Activated CD4-positive, alpha-beta T cell treated with anti-CD3 and anti-CD28 coated beads for 36 hours (primary cell): Measurements from ENCODE around the gene CIB1. TPM values are rescaled to one million over a fixed set of nuclear protein-coding genes. Genes with fewer than 3 reads are reported as not detected.
"Not testable (repeated sequence)": the region's sequence is repeated elsewhere in the genome, so short reads cannot be mapped to it uniquely, and the experiment has no call there.

Source experiments
- ATAC-seq: fragments of 200-7000 bp; cut with Tn5 transposase; one replicate; pipeline ENCODE4 v1.10.0; 2021; ENCODE audit warnings: mild to moderate bottlenecking, moderate library complexity
- CTCF ChIA-PET: fragments of 350-600 bp; sonication (Branson Sonifier 250); formaldehyde crosslinking; loops from one replicate; lab custom pipeline; 2021; ENCODE audit warnings: antibody characterized with exemption; lab: Charles Lee
- POLR2A ChIA-PET: fragments of 350-600 bp; sonication (Branson Sonifier 250); formaldehyde crosslinking; loops from one replicate; lab custom pipeline; 2021; ENCODE audit warnings: antibody characterized with exemption, inconsistent platforms; lab: Charles Lee
- DNase-seq: peaks from one replicate; pipeline ENCODE4 v3.0.0-alpha.2; 2020
- H3K27ac Mint-ChIP-seq: one replicate; pipeline ENCODE4 v1.8.0; 2021; ENCODE audit warnings: mixed read lengths
- H3K27me3 Mint-ChIP-seq: one replicate; pipeline ENCODE4 v1.8.0; 2021; ENCODE audit warnings: mixed read lengths
- H3K36me3 Mint-ChIP-seq: one replicate; pipeline ENCODE4 v1.8.0; 2021; ENCODE audit warnings: low read depth, mixed read lengths
- H3K4me1 Mint-ChIP-seq: one replicate; pipeline ENCODE4 v1.8.0; 2021; ENCODE audit warnings: mixed read lengths
- H3K4me3 Mint-ChIP-seq: one replicate; pipeline ENCODE4 v1.8.0; 2021; ENCODE audit warnings: mild to moderate bottlenecking, moderate library complexity, mixed read lengths
- H3K9me3 Mint-ChIP-seq: one replicate; pipeline ENCODE4 v1.8.0; 2021; ENCODE audit warnings: low read depth, mixed read lengths
- intact Hi-C, 2 experiments: fragments of 100-400 bp; cut with DNase I in 1 of 2; cut with micrococcal nuclease in 1 of 2; formaldehyde crosslinking; loops; one replicate each; pipeline versions ENCODE4 v1.14.2 to v1.15.1; 2022 to 2024; cut with DNase I, micrococcal nuclease
- total RNA-seq, 2 experiments: library from RNA; stranded (reverse); gene quantifications; one replicate each; pipeline ENCODE4 v1.2.3, GENCODE V29; 2021

CIB1 gene
- 100 to 1,000 TPM; 135 to 140 TPM for total RNA-seq

GRCh38 chr15:90233387-90234095 lies at the start of gene CIB1:
Gene CIB1, minus strand, starts transcription at chr15:90233941. Its CDS starts 56 bp downstream, at chr15:90233885.
- Mint-ChIP-seq H3K4me3 (peak within 1 kb of the TSS; percentile 99), H3K27ac (peak within 1 kb of the TSS; percentile 97), H3K36me3 (peaks cover 46% of the 10 kb centered on the region), H3K4me1 (peaks cover 46% of the 10 kb centered on the region), H3K27me3 (no peaks in the 10 kb centered on the region), H3K9me3 (no peaks in the 10 kb centered on the region)
- DNase-seq (peak; percentile 99), ATAC-seq (peak; percentile 82)
- intact Hi-C loops: loop anchor here (1.0 to 5.0 kb wide), 17 partner anchors 16 to 702 kb away; partner anchors contain the start of genes IDH2 (in 2 of the 2), NGRN (in 2 of the 2), AP3S2 (in 1 of the 2) and BLM (in 1 of the 2)
- ChIA-PET POLR2A (interaction anchor here (0.5 to 1.5 kb wide), 11 partner anchors 19 to 698 kb away, joined by 3 to 9 read pairs (median 4); partner anchors contain the start of genes AP3S2, NGRN and SEMA4B), CTCF (interaction anchor here (0.6 to 3.0 kb wide), 14 partner anchors 12 to 812 kb away, joined by 3 to 13 read pairs (median 4); partner anchors contain the start of genes NGRN, SEMA4B, TTLL13 and ZNF710)

DNA sequence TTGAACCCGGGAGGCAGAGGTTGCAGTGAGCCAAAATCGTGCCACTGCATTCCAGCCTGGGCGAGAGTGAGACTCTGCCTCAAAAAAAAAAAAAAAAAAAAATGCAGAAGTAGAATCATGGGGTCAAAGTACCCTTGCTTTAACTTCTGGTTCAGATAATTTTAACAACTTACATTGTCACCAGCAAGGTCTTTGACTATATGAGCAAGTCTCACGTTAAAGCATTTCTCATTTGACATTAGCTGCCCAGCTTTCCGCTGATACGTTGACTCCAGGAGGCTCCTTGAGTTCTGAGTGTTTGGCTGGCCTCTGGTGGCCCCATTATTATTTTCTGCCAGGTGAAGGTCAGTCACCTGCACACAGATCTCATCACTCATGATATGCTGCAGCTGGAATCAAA lies 47.9 kb upstream of the CIB1 start:
- H3K4me3 Mint-ChIP-seq, H3K4me1 Mint-ChIP-seq, H3K27ac Mint-ChIP-seq, ATAC-seq, DNase-seq, H3K9me3 Mint-ChIP-seq, POLR2A ChIA-PET, H3K36me3 Mint-ChIP-seq, intact Hi-C loops, H3K27me3 Mint-ChIP-seq: not testable (repeated sequence)
- CTCF ChIA-PET: interaction anchor here (1.0 to 1.6 kb wide), 4 partner anchors 9 to 200 kb away, joined by 3 to 6 read pairs (median 5); no protein-coding TSS in a partner anchor

- H3K4me3 Mint-ChIP-seq, intact Hi-C loops, ATAC-seq, H3K27me3 Mint-ChIP-seq, H3K36me3 Mint-ChIP-seq, H3K9me3 Mint-ChIP-seq, H3K27ac Mint-ChIP-seq, DNase-seq, H3K4me1 Mint-ChIP-seq: not testable (repeated sequence)
- POLR2A ChIA-PET: interaction anchor here (0.5 to 0.7 kb wide), 2 partner anchors 292 to 412 kb away, joined by 4 to 7 read pairs; no protein-coding TSS in a partner anchor
- CTCF ChIA-PET: interaction anchor here (1.4 kb wide), 1 partner anchor 159 kb away, joined by 3 read pairs; no protein-coding TSS in a partner anchor
These were observed 47.0 kb upstream of the CIB1 start for GRCh38 chr15:90280743-90281142.

- intact Hi-C loops, H3K27me3 Mint-ChIP-seq, H3K9me3 Mint-ChIP-seq, CTCF ChIA-PET, H3K4me3 Mint-ChIP-seq, DNase-seq, H3K4me1 Mint-ChIP-seq, H3K27ac Mint-ChIP-seq, ATAC-seq, H3K36me3 Mint-ChIP-seq: not testable (repeated sequence)
- POLR2A ChIA-PET: interaction anchor here (1.1 kb wide), 1 partner anchor 10 kb away, joined by 3 read pairs; no protein-coding TSS in a partner anchor
These were observed 44.7 kb upstream of the CIB1 start for GRCh38 chr15:90278467-90278866.

DNA sequence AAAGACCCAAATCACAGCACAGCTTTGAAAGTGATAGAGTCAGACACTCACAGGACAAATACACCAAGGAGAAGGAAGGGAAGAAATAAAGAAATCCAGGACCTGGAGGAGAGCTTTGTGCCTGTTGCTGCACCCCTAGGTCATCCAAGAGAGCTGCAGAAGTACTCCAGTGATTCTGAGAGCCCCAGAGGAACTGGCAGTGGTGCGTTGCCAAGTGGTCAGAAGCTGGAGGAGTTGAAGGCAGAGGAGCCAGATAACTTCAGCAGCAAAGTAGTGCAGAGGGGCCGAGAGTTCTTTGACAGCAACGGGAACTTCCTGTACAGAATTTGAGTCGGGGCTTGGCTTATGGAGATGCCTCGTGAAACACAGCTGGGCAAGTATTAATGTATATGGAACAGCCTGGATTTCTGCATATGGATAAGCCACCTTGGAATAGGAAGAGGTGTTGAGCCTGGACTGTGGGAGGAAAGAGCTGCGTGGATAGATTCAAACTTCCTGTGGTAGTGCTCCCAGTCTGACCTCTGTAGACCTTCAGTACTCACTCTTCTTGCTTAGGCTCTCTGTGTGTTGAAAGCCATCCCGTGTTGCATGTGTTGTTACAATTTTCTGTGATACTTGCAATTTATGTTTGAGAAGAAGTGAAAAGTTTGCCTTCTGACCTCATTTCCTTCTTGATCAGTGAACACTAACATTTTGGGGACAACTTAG lies 37.9 kb upstream of the CIB1 start:
- ChIA-PET POLR2A (interaction anchor here (1.3 kb wide), 1 partner anchor 22 kb away, joined by 4 read pairs; the partner anchor contains the start of gene TTLL13), CTCF (interaction anchor here (1.2 kb wide), 1 partner anchor 18 kb away, joined by 4 read pairs; no protein-coding TSS in a partner anchor)
- no peak for DNase-seq
- no peak for ATAC-seq
- intact Hi-C loops: no loop called here
- H3K4me3 Mint-ChIP-seq: no peak overlapping the region
- H3K36me3 Mint-ChIP-seq: peaks cover 50% of the 10 kb centered on the region
- no peaks in the 10 kb centered on the region for H3K9me3 Mint-ChIP-seq
- peaks cover 45% of the 10 kb centered on the region for H3K4me1 Mint-ChIP-seq
- H3K27me3 Mint-ChIP-seq: no peaks in the 10 kb centered on the region
- peak overlapping the region; percentile 86 for H3K27ac Mint-ChIP-seq

DNA sequence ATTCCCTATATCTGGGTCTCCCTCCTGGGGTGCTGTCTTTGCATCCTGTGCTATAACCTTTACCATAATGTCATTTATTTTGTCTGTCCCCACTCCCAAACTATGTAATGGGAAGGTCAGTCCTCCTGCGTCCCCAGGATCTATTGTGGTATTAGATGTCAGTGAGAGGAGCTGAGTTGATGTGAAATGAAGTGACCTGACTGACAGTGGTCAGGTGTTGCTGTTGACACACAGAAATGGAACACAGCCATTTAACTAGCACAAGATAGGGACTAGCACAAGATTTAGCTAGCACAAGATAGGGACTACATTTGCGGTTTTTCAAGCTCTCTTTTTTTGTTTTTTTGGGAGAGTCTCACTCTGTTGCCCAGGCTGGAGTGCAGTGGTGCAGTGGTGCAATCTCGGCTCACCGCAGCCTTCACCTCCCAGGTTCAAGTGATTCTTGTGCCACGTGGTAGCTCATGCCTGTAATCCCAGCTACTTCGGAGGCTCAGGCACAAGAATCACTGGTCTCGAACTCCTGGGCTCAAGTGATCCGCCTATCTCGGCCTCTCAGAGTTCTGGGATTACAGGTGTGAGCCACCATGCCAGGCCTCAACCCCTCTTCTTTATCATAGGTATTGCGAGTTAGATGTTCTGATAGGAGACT lies 36.9 kb upstream of the CIB1 start:
- H3K36me3 Mint-ChIP-seq: peaks cover 50% of the 10 kb centered on the region
- DNase-seq (no peak), ATAC-seq (no peak)
- H3K27ac Mint-ChIP-seq: peak overlapping the region; percentile 51
- H3K27me3 Mint-ChIP-seq: no peaks in the 10 kb centered on the region
- H3K4me1 Mint-ChIP-seq: peaks cover 45% of the 10 kb centered on the region
- H3K4me3 Mint-ChIP-seq: no peak overlapping the region
- intact Hi-C loops: no loop called here
- no peaks in the 10 kb centered on the region for H3K9me3 Mint-ChIP-seq
- ChIA-PET POLR2A (interaction anchor here (1.3 kb wide), 1 partner anchor 21 kb away, joined by 4 read pairs; the partner anchor contains the start of gene TTLL13), CTCF (interaction anchor here (0.6 to 1.3 kb wide), 6 partner anchors 9 to 450 kb away, joined by 3 to 8 read pairs (median 4); no protein-coding TSS in a partner anchor)

DNA sequence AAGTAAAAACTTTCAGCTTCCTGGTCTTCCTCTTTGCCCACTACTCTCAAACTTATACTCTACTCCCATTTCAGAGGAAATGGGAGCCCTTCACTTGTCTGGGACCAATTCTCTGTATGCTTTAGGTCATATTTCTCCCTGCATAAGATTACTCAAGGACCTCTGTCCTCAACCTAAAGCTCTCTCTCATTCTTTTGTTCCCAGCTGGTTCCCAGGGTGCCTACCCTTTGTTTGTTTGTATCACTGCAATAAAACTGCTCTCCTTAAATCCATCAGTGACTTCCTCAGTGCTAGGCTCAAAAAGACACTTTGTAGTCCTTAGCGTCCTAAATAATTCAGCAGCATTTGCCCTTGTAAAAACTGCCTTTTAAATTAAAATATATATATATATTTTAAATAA lies 34.7 kb upstream of the CIB1 start:
- ChIA-PET CTCF (interaction anchor here (0.6 to 0.7 kb wide), 4 partner anchors 19 to 52 kb away, joined by 3 to 5 read pairs (median 4); partner anchors contain the start of genes CIB1, GDPGP1 and TTLL13), POLR2A (interaction anchor here (0.7 kb wide), 1 partner anchor 9 kb away, joined by 3 read pairs; no protein-coding TSS in a partner anchor)
- H3K27ac Mint-ChIP-seq: peak overlapping the region; percentile 72
- peaks cover 44% of the 10 kb centered on the region for H3K36me3 Mint-ChIP-seq
- no peaks in the 10 kb centered on the region for H3K27me3 Mint-ChIP-seq
- DNase-seq: no peak
- intact Hi-C loops: loop anchor here in 1 of 2 experiments (5.0 kb wide), 1 partner anchor 664 kb away; the partner anchor contains the start of gene HDDC3
- ATAC-seq: no peak
- no peaks in the 10 kb centered on the region for H3K9me3 Mint-ChIP-seq
- H3K4me1 Mint-ChIP-seq: peaks cover 55% of the 10 kb centered on the region
- H3K4me3 Mint-ChIP-seq: peak overlapping the region; percentile 98

- H3K27ac Mint-ChIP-seq: peak overlapping the region; percentile 99
- no peaks in the 10 kb centered on the region for H3K27me3 Mint-ChIP-seq
- no peaks in the 10 kb centered on the region for H3K9me3 Mint-ChIP-seq
- H3K36me3 Mint-ChIP-seq: peaks cover 35% of the 10 kb centered on the region
- intact Hi-C loops: loop anchor here (1.0 to 5.0 kb wide), 2 partner anchors 666 to 691 kb away; partner anchors contain the start of genes HDDC3 (in 1 of the 2) and TICRR (in 1 of the 2)
- CTCF ChIA-PET: no interaction called here
- DNase-seq: peak; percentile 53
- peak overlapping the region; percentile 98 for H3K4me3 Mint-ChIP-seq
- peaks cover 46% of the 10 kb centered on the region for H3K4me1 Mint-ChIP-seq
- ATAC-seq: no peak
- POLR2A ChIA-PET: interaction anchor here (1.5 kb wide), 1 partner anchor 17 kb away, joined by 5 read pairs; the partner anchor contains the start of gene TTLL13
These were observed 32.7 kb upstream of the CIB1 start for GRCh38 chr15:90266485-90266884.

GRCh38 chr15:90266061-90266431 lies 32.3 kb upstream of the CIB1 start:
- Mint-ChIP-seq H3K36me3 (peaks cover 32% of the 10 kb centered on the region), H3K4me3 (peak overlapping the region; percentile 98), H3K4me1 (peaks cover 42% of the 10 kb centered on the region), H3K9me3 (no peaks in the 10 kb centered on the region), H3K27me3 (no peaks in the 10 kb centered on the region), H3K27ac (peak overlapping the region; percentile 99)
- CTCF ChIA-PET: interaction anchor here (0.7 to 0.9 kb wide), 3 partner anchors 17 to 637 kb away, joined by 3 to 4 read pairs (median 3); partner anchors contain the start of genes CIB1, GDPGP1, MAN2A2 and TTLL13
- ATAC-seq (peak; percentile 28), DNase-seq (peak; percentile 70)
- POLR2A ChIA-PET: interaction anchor here (1.5 kb wide), 1 partner anchor 17 kb away, joined by 5 read pairs; the partner anchor contains the start of gene TTLL13
- intact Hi-C loops: loop anchor here (1.0 to 5.0 kb wide), 2 partner anchors 666 to 691 kb away; partner anchors contain the start of genes HDDC3 (in 1 of the 2) and TICRR (in 1 of the 2)
